NOMO-1 (cell line): ENCODE data around the gene CXorf58.
"Not testable (repeated sequence)": the region's sequence is repeated elsewhere in the genome, so short reads cannot be mapped to it uniquely, and the experiment has no call there.

Source experiments
- DNase-seq, 2 experiments: peaks; one replicate each; lab custom pipeline; 2025; ENCODE audit not compliant: unreplicated experiment in 2 of 2; lab: John Stamatoyannopoulos, UW

Gene CXorf58

DNA sequence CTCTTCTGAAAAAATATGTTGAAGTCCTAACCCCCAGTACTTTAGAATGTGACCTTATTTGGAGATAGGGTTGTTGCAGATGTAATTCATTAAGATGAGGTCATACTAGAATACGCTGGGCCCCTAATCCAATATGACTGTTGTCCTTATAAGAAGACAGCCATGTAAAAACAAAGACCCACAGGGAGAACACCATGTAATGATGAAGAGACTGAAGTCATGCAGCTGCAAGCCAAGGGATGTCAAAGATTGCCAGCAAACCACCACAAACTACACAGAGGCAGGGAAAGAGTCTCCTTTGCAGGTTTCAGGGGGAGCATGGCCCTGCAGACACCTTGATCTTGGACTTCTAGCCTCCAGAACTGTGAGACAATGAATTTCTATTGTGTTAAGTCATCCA lies 37.4 kb downstream of the CXorf58 start:
- DNase-seq: no peak

DNA sequence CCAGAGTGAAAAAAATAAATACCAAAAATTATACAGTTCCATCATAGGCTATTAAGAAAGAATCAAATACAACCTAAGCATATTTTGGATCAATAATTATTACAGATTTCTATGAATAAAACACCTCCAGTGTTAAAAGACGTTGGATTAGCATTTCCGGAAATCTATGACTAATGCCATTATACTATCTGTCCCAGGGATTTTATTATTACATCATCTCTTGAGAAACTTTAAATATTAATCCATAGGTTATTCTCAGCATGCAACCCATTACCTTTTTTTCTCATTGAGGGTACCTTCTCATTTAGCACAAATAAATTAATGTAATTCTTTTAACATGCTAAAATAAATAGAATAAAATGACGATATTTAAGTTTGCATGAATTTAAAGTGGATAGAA lies 44.6 kb downstream of the CXorf58 start:
- no peak for DNase-seq

DNA sequence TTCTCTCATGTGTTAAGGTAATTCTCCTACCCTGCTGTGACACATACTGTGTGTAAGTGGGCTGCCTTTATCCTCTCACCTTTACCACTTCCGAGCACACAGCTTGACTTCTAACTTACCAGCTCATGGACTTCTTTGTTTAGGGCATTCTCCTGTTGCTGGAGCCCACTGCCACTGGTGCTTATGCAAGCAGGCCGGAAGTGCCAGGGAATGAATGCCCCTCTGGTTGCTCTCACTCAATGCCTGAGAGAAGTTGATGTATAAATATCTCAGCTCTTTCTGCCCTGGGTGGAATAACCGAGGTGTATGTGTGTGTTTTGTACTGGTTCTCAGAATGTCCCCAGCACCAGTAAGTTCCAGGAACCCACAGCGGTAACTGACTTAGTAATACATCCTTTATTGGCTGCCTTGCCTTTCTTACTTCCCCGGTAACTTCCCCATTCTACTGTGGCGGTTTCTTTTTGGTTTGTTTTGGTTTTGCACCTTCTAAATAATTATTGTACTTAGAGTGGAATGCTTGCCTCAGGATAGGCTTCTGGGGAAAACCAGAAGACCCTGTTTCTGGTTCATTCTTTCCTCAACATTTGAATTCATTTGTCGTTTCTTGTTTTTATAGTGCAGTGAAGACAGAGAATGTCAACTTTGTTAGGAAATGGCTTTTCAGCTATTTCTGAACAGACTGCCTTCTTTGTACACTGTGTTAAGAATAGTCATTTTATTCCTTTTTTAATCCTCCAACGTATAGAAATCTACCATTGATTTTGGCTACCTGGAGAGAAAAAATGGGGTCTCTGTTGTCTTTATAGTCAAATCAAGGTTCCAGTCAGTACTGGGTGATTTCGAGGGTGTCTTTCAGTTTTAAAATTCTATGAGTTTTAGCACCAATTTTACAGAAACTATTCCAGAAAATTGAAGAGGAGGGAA lies 45.4 kb downstream of the CXorf58 start:
- DNase-seq: peak; percentile 56 to 78

DNA sequence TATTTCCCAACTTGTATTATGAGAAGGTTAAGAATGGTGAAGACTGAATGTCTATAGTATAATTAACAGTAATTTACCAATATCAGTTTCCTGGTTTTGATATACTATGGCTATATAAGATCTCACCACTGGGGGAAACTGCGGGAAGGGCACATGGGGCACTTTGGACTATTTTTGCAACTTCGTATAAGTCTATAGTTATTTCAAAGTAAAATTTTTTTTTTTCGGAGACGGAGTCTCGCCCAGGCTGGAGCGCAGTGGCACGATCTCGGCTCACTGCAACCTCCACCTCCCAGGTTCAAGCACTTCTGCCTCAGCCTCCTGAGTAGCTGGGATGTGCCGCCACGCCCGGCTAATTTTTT lies 46.1 kb downstream of the CXorf58 start:
- DNase-seq: peak; percentile 9 to 35

DNA sequence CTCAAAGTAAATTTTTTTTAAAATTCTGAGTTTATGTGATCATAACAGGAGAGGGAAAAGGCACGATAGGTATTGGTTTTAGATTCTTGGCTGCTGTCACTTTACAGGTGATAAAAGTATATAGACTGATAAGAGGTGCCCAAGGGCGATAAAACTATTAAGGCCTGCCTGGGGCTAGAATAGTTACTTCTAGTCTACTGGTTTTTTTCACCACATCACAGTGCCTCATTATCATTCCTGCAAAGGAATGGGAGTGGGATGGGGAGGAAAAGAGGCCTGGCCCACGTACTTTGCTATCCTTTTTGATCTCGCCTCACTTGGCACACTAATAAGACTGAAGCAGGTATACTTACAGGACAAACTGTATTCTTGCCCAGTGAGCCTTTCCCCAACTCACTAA lies 46.6 kb downstream of the CXorf58 start:
- no peak for DNase-seq

GRCh38 chrX:23959781-23960180 lies 52.0 kb downstream of the CXorf58 start:
- peak; percentile 78 to 84 for DNase-seq

DNA sequence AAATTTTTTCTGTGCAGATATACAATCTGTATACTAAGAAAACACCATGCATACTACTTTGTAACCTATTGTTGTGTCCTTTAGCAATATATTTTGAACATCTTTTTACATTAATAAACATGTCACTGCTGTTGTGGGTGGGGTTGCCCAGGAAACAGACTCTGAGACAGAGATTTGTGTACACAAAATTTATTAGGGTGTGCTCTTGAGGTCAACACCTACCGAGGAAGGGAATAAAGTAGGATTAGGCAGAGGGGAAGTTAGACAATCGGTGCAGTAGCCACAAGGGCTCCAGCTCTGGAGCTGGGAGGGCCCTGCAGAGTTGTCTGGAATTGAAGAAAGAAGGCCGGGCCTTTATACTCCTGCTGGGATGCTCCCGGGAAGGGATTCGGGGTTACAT lies 56.4 kb downstream of the CXorf58 start:
- no peak for DNase-seq

DNA sequence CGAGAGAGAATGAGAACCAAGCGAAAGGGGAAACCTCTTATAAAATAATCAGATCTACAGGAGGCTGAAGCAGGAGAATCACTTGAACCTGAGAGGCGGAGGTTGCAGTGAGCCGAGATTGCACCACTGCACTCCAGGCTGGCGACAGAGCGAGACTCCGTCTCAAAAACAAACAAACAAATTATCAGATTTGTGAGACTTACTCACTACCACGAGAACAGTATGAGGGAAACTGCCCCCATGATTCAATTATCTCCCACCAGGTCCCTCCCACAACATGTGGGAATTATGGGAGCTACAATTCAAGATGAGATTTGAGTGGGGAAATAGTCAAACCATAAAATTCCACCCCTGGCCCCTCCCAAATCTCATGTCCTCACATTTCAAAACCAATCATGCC lies 57.8 kb downstream of the CXorf58 start:
- not testable (repeated sequence) for DNase-seq

DNA sequence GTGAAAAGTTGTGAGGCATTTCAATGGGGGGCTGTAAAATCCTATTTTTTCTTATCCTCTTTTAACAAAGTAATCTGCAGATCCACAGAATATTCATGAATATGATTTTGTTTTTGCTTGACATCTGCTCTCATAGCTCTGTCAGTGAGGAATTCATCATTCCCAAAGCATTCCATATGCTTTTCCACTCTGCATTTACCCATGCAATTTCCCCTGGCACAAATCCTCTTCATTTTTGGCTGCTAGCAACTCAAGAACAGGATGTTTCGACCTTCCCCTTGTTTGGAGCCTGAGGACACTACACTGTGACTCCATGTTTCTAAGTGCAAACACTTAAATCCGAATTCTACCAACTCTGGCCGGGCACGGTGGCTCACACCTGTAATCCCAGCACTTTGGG lies 70.7 kb downstream of the CXorf58 start:
- no peak for DNase-seq

DNA sequence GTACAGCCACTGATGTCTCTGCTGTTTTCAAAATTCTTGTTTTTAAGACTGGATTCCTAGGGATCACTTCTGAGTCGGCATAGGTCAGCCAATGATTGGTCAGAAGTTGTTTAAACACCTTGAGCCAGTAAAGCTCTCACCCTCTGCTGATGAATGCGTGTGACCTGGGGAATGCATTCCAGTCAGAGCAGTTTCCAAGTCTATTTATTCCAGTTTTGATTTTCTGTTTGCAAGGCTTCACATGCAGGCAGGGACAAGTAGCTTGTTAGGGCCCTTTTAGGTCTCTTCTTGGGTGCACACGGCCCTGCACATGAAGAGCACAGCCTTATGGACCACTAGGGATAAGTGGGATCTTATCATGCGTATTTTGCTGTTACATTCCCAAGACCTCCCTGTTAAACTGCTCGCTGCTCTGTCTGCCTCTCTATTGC lies 72.2 kb downstream of the CXorf58 start:
- no peak for DNase-seq

DNA sequence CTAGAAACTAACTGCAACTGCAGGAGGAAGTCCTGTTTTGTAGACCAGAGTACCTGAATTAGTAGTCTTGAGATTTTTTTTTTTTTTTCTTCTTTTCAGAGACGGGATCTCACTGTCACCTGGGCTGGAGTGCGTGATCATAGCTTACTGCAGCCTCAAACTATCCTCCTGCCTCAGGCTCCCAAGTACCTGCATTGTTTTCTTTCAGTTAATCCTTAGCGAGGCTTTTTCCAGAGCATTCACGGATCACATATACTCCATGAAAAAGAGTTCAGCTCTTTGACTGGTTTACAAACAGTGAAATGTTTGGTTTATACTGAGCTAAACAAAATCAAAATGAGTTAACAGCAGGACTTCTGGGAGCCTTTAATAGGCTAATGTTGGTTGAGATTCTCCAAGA lies 73.4 kb downstream of the CXorf58 start:
- DNase-seq: no peak

- DNase-seq: no peak
These were observed 73.9 kb downstream of the CXorf58 start for GRCh38 chrX:23981711-23982110.

DNA sequence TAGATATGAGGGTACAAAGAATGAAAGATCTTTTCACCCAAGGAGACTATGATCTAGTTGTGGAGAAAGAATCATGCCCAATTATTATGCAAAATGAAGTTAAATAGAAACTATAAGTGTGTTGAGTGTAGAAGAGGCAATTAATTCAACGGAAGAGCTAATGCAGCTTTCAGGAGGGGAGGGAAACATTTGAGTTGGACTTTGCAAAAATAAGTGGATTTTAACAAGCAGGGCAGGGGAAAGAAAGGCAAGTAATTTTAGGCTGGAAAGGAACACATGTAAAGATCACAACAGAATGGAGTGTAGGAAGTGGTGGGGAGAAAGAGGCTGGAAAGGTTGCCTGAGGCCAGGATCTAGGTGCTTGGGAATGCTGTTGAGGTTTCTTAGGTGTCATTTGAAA lies 75.1 kb downstream of the CXorf58 start:
- DNase-seq: no peak
